Measurements from ENCODE around the gene PPP6R3. TPM values are rescaled to one million over a fixed set of nuclear protein-coding genes. Genes with fewer than 3 reads are reported as not detected.

The PPP6R3 gene
- total and polyA plus RNA-seq, 2 of the 8 experiments (the other 6 are each of a cell fraction or from before 2014, with no cell fraction given): 44.6 to 150 TPM

- Histone ChIP-seq H3K4me3 (ENCODE audit: extremely low read depth in 1 of 4, insufficient read depth in 2 of 4, low read depth in 3 of 4, low read length in 4 of 4) (no peak overlapping the region), H3K14ac (ENCODE audit: insufficient read length) (no peak overlapping the region), H4K5ac (ENCODE audit: insufficient read length, low read depth, low read length) (no peak overlapping the region), H3K27me3 (replicated peaks in 1 of 4; ENCODE audit: control insufficient read depth in 3 of 4, extremely low read depth in 1 of 4, insufficient read depth in 3 of 4, low read length in 3 of 4) (no peaks in the 10 kb centered on the region), H2BK20ac (ENCODE audit: low read length) (no peak overlapping the region), H2AFZ (ENCODE audit: low read length) (no peak overlapping the region), H3K56ac (replicated peaks; ENCODE audit: insufficient read length, low read depth, low read length) (no peak overlapping the region), H3K79me1 (ENCODE audit: low read depth, low read length) (peaks cover 17% of the 10 kb centered on the region), H3K27ac (ENCODE audit: low read depth, low read length) (no peak overlapping the region), H3K4ac (replicated peaks; ENCODE audit: insufficient read length, low read depth, low read length) (no peak overlapping the region), H4K91ac (replicated peaks; ENCODE audit: insufficient read length, low read length) (no peak overlapping the region), H2AK5ac (ENCODE audit: low read depth, low read length) (no peak overlapping the region), H3K18ac (ENCODE audit: extremely low read depth, low read length) (no peak overlapping the region), H3K9ac (replicated peaks in 1 of 4; ENCODE audit: extremely low read depth in 1 of 4, low read depth in 3 of 4, low read length in 3 of 4) (no peak overlapping the region), H3K4me2 (ENCODE audit: insufficient read depth in 1 of 2, low read depth in 2 of 2, low read length in 2 of 2) (no peak overlapping the region), H3K23ac (ENCODE audit: insufficient read length) (no peak overlapping the region), H3K9me3 (ENCODE audit: insufficient read depth in 2 of 2, low read depth in 1 of 2, low read length in 1 of 2) (no peaks in the 10 kb centered on the region), H3K23me2 (ENCODE audit: low read depth, low read length) (0 out of 2 replicates have a peak, but pooled peaks cover 3% of the 10 kb centered on the region), H2BK5ac (ENCODE audit: low read depth, low read length) (no peak overlapping the region), H2BK120ac (replicated peaks; ENCODE audit: low read depth, low read length) (no peak overlapping the region), H4K8ac (ENCODE audit: extremely low read depth, insufficient read depth, low read length) (no peak overlapping the region), H3K4me1 (replicated peaks in 1 of 4; ENCODE audit: control insufficient read depth in 3 of 4, insufficient read depth in 4 of 4, low read length in 3 of 4) (peaks cover 4 to 13% (median 7%) of the 10 kb centered on the region in 4 experiments), H2BK15ac (ENCODE audit: low read length) (no peak overlapping the region), H2BK12ac (ENCODE audit: low read depth, low read length) (no peak overlapping the region), H4K20me1 (replicated peaks in 1 of 2; ENCODE audit: control insufficient read depth in 1 of 2, insufficient read depth in 2 of 2, low read length in 2 of 2) (peaks cover 48 to 64% of the 10 kb centered on the region in 2 experiments), H3K36me3 (ENCODE audit: control insufficient read depth in 2 of 4, insufficient read depth in 4 of 4, low read length in 3 of 4) (peaks cover 0 to 4% (median 2%) of the 10 kb centered on the region in 4 experiments; a peak in 5 of 8 replicates), H3K79me2 (ENCODE audit: control insufficient read depth in 1 of 2, insufficient read depth in 2 of 2, low read length in 2 of 2) (peaks cover 84 to 99% of the 10 kb centered on the region in 2 experiments)
- no peak for TF ChIP-seq MAFK (IDR thresholded peaks at IDR 0.05; ENCODE audit: low read depth, low read length)
- no peak for TF ChIP-seq EGR1 (IDR thresholded peaks at IDR 0.05; ENCODE audit: borderline replicate concordance, low read depth, low read length)
- no peak for TF ChIP-seq TAF1 (IDR thresholded peaks at IDR 0.05; ENCODE audit: low read depth, low read length)
- no peak for TF ChIP-seq SRF (IDR thresholded peaks at IDR 0.05; ENCODE audit: low read depth, low read length)
- TF ChIP-seq POLR2AphosphoS5 (IDR thresholded peaks at IDR 0.05; ENCODE audit: low read depth, low read length): no peak
- ChIA-PET CTCF (ENCODE audit: partially characterized antibody) (interaction anchor here (1.2 kb wide), 1 partner anchor 25 kb away, joined by 3 read pairs; no protein-coding TSS in a partner anchor), POLR2A (ENCODE audit: partially characterized antibody) (interaction anchor here (0.6 to 2.4 kb wide), 2 partner anchors 9 to 45 kb away, joined by 3 to 8 read pairs; partner anchors contain the start of gene PPP6R3)
- 73% methylated on average over 2 of the region's 2 CpGs; no CpG with 5 or more reads in 1 of the 2 experiments for WGBS, 2 experiments (ENCODE audit: extremely low coverage in 1 of 2, insufficient coverage in 1 of 2, insufficient read length in 1 of 2, insufficient replicate concordance in 2 of 2, low coverage in 1 of 2, low lambda C conversion rate in 2 of 2, missing lambda C conversion rate in 1 of 2)
- DNase-seq (ENCODE audit: low read depth in 1 of 2, low spot score in 2 of 2): no peak
- FAIRE-seq: no peak
Measured at GRCh38 chr11:68469122-68469521, 8.6 kb downstream of the PPP6R3 start.
